HG02759 (cell line): ENCODE results near the gene ZNF527.
"Not testable (repeated sequence)": the region's sequence is repeated elsewhere in the genome, so short reads cannot be mapped to it uniquely, and the experiment has no call there.

Experiments used
- ATAC-seq: cut with Tn5 transposase; IDR thresholded peaks from one replicate; pipeline ENCODE4 v1.9.1; 2021; ENCODE audit warnings: mild to moderate bottlenecking, moderate library complexity; ENCODE audit not compliant: unreplicated experiment

Gene ZNF527

GRCh38 chr19:37370880-37371661, at the start of gene ZNF527:
ZNF527 (plus strand) TSS chr19:37371099; CDS start chr19:37374199, 3,100 bp downstream.
- peak; percentile 98 for ATAC-seq

GRCh38 chr19:37329686-37330085, 41.2 kb upstream of the ZNF527 start:
- no peak for ATAC-seq

GRCh38 chr19:37332839-37333238, 38.1 kb upstream of the ZNF527 start:
- ATAC-seq: no peak

- no peak for ATAC-seq
These were observed 37.4 kb upstream of the ZNF527 start for GRCh38 chr19:37333457-37333856.

- ATAC-seq: no peak
These were observed 36.5 kb upstream of the ZNF527 start for GRCh38 chr19:37334179-37335071.

GRCh38 chr19:37342753-37343152, 28.1 kb upstream of the ZNF527 start:
- no peak for ATAC-seq

- no peak for ATAC-seq
These were observed 24.8 kb upstream of the ZNF527 start for GRCh38 chr19:37346091-37346490.

GRCh38 chr19:37348060-37348459, 22.8 kb upstream of the ZNF527 start:
- ATAC-seq: no peak

- no peak for ATAC-seq
These were observed 16.9 kb upstream of the ZNF527 start for GRCh38 chr19:37353968-37354367.

- no peak for ATAC-seq
These were observed 15.0 kb upstream of the ZNF527 start for GRCh38 chr19:37355901-37356300.

- no peak for ATAC-seq
These were observed 8.9 kb upstream of the ZNF527 start for GRCh38 chr19:37361994-37362393.

GRCh38 chr19:37362733-37363132, 8.2 kb upstream of the ZNF527 start:
- no peak for ATAC-seq

- ATAC-seq: peak; percentile 13
These were observed 466 bp upstream of the ZNF527 start for GRCh38 chr19:37370386-37370879.

GRCh38 chr19:37389234-37389633, 18.3 kb downstream of the ZNF527 start:
- no peak for ATAC-seq

- not testable (repeated sequence) for ATAC-seq
These were observed 20.5 kb downstream of the ZNF527 start for GRCh38 chr19:37391399-37391798.

GRCh38 chr19:37401078-37401477, 30.2 kb downstream of the ZNF527 start:
- ATAC-seq: no peak

- ATAC-seq: no peak
These were observed 32.5 kb downstream of the ZNF527 start for GRCh38 chr19:37403403-37403802.

GRCh38 chr19:37406140-37406846, 35.4 kb downstream of the ZNF527 start:
- ATAC-seq: not testable (repeated sequence)

GRCh38 chr19:37412700-37413099, 41.8 kb downstream of the ZNF527 start:
- no peak for ATAC-seq

GRCh38 chr19:37413313-37414084, 42.6 kb downstream of the ZNF527 start:
- no peak for ATAC-seq
